HUES6 (cell line): ENCODE data around the gene DACH1.

Source experiments
- H3K27ac ChIP-seq: 2 replicates; pipeline ENCODE4 v1.7.0; 2013; ENCODE audit warnings: low read depth, mild to moderate bottlenecking, low read length, inconsistent platforms
- H3K27me3 ChIP-seq: 2 replicates; pipeline ENCODE4 v1.6.1; 2013; ENCODE audit warnings: low read length; ENCODE audit not compliant: control insufficient read depth, insufficient read depth
- H3K36me3 ChIP-seq: 2 replicates; pipeline ENCODE4 v1.6.1; 2013; ENCODE audit warnings: low read length; ENCODE audit not compliant: control insufficient read depth, insufficient read depth
- H3K4me1 ChIP-seq: 2 replicates; pipeline ENCODE4 v1.6.1; 2013; ENCODE audit warnings: low read length; ENCODE audit not compliant: control insufficient read depth, insufficient read depth
- H3K4me3 ChIP-seq: 2 replicates; pipeline ENCODE4 v1.5.1; 2013; ENCODE audit warnings: low read depth, low read length
- H3K9ac ChIP-seq: one replicate; pipeline ENCODE4 v1.6.1; 2013; ENCODE audit warnings: mild to moderate bottlenecking, low read length
- H3K9me3 ChIP-seq: 2 replicates; pipeline ENCODE4 v1.6.1; 2013; ENCODE audit warnings: low read depth, low read length; ENCODE audit not compliant: control insufficient read depth, insufficient read depth

The DACH1 gene

DNA sequence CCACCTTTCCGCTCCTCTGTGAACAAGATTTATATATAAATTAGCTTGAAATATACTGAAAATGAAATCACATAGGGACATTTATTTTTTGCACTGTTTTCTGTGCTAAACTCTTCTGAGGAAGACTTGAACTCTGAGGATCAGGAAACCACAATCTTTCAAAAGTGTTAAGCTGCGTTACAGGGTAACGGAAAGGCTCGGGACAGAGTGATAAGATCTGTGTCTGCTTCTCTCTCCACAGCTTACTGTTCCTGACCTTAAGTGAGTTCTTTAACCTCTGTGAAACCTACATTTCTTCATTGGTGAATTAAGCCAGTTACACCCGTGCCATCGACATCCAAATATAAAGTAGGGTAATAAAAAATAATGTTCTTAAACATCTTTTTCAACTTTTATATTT is 38.9 kb downstream of the DACH1 start:
- Histone ChIP-seq H3K27me3 (no peaks in the 10 kb centered on the region), H3K4me1 (peaks cover 13% of the 10 kb centered on the region), H3K36me3 (no peaks in the 10 kb centered on the region), H3K9me3 (no peaks in the 10 kb centered on the region), H3K9ac (no peak overlapping the region), H3K4me3 (no peak overlapping the region), H3K27ac (no peak overlapping the region)

DNA sequence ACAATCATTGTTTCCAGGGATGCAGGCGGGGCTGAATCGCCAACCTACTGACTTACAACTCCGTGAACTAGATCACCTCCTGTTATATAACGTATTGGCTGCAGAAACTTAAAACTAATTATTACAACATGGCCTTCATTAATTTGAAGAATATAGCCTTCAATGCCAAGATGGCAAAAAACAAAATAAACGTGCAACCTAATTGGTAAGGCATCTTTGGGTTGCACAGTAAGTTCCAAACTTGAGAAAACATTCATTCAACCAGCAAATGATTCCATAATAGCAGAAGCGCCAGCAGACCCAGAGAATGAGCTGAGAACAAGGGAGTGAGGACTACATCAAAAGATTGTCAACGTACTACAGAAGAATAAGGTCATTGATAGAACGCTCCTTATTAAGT is 39.8 kb downstream of the DACH1 start:
- Histone ChIP-seq H3K9ac (no peak overlapping the region), H3K4me3 (no peak overlapping the region), H3K9me3 (no peaks in the 10 kb centered on the region), H3K27me3 (no peaks in the 10 kb centered on the region), H3K4me1 (peaks cover 13% of the 10 kb centered on the region), H3K36me3 (no peaks in the 10 kb centered on the region), H3K27ac (no peak overlapping the region)

DNA sequence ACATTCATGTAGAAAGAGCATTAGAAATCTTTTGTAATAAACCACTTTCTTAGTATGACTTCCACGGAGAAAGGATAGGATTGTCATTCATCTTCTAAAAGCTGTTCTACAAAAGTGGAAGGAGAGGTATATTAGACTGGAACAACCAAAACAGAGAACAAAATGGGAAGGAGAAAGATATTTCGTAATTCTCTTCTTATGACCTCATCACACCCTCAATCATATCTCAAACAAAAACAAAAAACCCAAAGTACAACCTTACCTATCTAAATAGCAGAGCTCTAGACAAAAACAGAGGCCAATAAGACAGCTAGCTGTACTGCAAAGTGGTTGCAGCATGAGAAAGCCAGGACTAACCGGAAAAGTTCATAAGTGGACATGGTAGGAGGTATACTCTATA is 46.3 kb downstream of the DACH1 start:
- Histone ChIP-seq H3K9me3 (no peaks in the 10 kb centered on the region), H3K9ac (no peak overlapping the region), H3K4me3 (no peak overlapping the region), H3K4me1 (no peaks in the 10 kb centered on the region), H3K27me3 (no peaks in the 10 kb centered on the region), H3K36me3 (no peaks in the 10 kb centered on the region), H3K27ac (no peak overlapping the region)

DNA sequence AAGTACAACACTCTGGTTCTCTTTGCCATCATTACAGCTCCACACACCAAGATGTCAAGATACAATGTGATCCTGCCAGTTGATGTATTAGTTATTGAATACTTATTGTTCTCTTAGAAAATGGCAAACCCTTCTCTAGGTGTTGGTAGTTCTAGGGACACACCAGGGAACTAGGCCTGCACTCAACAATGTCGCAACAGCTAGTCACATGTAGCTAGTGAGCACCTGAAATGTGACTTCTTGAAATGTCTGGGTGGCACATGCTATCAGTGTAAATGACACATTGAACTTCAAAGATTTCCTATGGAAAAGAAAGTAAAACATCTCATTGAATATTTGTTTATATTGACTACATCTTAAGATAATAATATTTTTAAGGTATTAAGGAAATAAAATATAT is 49.7 kb downstream of the DACH1 start:
- Histone ChIP-seq H3K27ac (no peak overlapping the region), H3K36me3 (no peaks in the 10 kb centered on the region), H3K4me3 (no peak overlapping the region), H3K9me3 (no peaks in the 10 kb centered on the region), H3K9ac (no peak overlapping the region), H3K27me3 (no peaks in the 10 kb centered on the region), H3K4me1 (peaks cover 3% of the 10 kb centered on the region; the same call in 1 of the 2 replicates)

DNA sequence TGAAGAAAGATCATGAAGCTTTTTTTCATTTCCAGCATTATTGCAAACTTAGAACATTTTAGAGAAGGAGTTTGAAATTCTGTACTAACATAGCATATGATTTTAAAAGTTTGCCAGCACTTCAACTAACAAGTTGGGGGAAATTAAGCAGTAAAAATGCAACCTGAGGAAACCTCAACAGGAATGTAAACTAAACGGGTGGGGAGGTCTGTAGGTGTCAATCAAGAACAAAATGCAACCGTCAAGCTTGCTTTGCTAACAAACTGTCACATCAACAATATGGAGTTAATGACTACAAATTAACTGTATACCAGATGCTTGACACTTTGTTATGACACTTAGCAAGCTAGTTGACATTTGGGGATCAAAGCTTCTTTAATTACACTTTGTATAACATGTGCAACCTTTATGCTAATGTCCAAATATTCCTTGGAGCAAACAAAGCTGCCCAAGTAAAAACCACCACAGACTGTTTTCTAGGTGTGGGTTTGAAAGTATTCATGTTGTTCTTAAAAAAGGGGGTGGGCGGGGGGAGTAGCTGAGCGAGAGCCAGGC is 52.1 kb downstream of the DACH1 start:
- Histone ChIP-seq H3K9me3 (no peaks in the 10 kb centered on the region), H3K27ac (no peak overlapping the region)

DNA sequence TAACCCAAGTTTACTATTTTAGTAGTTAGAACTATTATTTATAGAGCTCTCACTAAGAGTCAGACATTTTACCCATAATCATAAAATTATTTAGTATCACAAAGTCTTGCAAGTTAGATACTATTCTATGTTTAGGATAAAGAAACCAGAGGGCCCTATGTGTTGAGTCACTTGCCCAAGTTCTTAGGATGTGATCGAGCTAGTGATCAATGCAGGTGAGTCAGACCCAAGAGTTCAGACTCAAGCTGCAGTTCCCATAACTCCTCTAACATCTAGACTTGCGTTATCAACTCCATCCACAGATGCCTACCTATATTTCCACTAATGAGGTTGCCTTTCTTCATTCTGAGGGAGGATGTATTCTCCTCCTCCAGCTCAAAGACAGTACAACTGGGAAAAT is 53.8 kb downstream of the DACH1 start:
- H3K27ac ChIP-seq: no peak overlapping the region
- H3K36me3 ChIP-seq: no peaks in the 10 kb centered on the region
- peaks cover 3% of the 10 kb centered on the region; the same call in 1 of the 2 replicates for H3K4me1 ChIP-seq

More for the DNA sequence above, 52.1 kb downstream of the DACH1 start:
- Histone ChIP-seq H3K4me3 (no peak overlapping the region), H3K4me1 (peaks cover 3% of the 10 kb centered on the region; the same call in 1 of the 2 replicates), H3K36me3 (no peaks in the 10 kb centered on the region), H3K9ac (no peak overlapping the region), H3K27me3 (no peaks in the 10 kb centered on the region)

DNA sequence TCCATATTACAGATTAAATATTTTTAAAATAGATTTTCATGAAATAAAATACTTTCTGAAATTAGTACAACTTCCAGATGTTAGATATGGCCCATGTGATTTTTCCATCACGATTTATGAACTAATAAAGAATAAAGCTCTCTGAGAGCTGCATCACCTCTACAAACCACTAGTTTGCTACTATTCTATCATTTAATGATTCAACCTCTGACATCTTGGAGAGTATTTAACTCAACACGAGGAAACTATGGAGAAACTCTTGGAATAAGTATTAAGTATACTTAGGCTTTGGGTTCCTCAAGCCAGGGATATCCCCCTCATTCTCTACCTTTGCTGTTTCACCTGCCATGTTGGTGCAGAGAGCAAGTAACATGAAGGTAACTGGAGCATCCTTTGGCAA is 55.7 kb downstream of the DACH1 start:
- Histone ChIP-seq H3K4me1 (peaks cover 3% of the 10 kb centered on the region; the same call in 1 of the 2 replicates), H3K9me3 (no peaks in the 10 kb centered on the region), H3K4me3 (no peak overlapping the region), H3K27me3 (no peaks in the 10 kb centered on the region), H3K9ac (no peak overlapping the region), H3K36me3 (no peaks in the 10 kb centered on the region), H3K27ac (no peak overlapping the region)

More for the DNA sequence above, 53.8 kb downstream of the DACH1 start:
- H3K27me3 ChIP-seq: no peaks in the 10 kb centered on the region
- no peak overlapping the region for H3K4me3 ChIP-seq
- no peaks in the 10 kb centered on the region for H3K9me3 ChIP-seq
- H3K9ac ChIP-seq: no peak overlapping the region

DNA sequence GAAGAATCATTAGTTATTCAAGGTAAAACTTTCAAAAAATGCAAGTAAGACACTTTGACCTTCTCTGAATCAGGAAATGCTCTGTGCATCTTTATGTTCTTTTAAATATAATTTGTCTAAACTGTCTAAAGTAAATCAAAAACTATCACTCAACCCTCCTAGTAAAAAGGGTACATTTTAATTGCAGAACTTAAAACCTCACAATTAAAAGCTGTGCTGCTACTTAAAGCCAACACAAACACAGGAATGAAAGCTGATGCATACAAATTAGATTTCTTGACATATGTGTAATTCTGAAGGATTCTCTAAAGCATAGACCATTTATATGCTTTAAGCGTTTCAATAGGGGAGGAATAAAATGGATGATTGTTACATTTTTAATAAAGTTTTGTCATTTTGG is 58.3 kb downstream of the DACH1 start:
- Histone ChIP-seq H3K9me3 (no peaks in the 10 kb centered on the region), H3K27ac (no peak overlapping the region), H3K36me3 (no peaks in the 10 kb centered on the region), H3K4me3 (no peak overlapping the region), H3K9ac (no peak overlapping the region), H3K4me1 (no peaks in the 10 kb centered on the region), H3K27me3 (no peaks in the 10 kb centered on the region)

DNA sequence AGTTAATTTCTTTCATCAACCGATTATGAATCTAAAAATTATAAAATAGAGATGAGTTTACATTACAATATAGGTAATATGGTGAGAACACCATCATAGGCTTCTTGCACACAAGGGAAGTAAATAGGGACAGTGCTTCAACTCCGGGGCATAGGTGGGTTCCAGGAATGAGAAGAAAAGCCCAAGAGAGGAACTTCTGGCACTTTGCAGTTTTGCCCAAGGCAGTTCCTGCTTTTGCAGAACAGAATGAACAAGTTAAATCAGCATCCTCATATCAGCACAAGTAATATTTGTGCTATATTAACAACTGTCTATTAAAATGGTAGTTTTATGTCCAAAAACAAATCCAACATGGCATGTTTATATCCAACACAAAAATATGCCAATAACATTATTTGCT is 60.1 kb downstream of the DACH1 start:
- Histone ChIP-seq H3K9me3 (no peaks in the 10 kb centered on the region), H3K9ac (no peak overlapping the region), H3K27ac (no peak overlapping the region), H3K27me3 (no peaks in the 10 kb centered on the region), H3K36me3 (no peaks in the 10 kb centered on the region), H3K4me1 (no peaks in the 10 kb centered on the region), H3K4me3 (no peak overlapping the region)

DNA sequence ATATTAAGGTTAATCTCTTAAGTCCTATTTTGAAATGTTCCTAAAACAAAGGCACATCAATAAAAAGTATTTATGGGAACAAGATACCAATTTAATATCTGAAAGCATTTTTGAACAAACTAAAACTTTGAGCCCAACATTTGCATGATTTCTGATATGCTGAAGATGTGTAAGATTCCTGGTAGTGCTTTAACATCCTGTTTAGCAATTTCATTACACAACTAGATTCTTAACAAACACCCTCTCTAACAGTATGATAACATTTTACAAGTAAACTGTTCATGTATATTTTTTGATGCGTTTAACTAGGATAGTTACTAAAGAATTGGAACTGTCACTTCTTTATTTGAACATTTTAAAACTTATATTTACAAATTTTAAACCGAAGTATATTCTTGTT is 63.9 kb downstream of the DACH1 start:
- Histone ChIP-seq H3K4me3 (no peak overlapping the region), H3K27ac (no peak overlapping the region), H3K36me3 (no peaks in the 10 kb centered on the region), H3K27me3 (no peaks in the 10 kb centered on the region), H3K9me3 (no peaks in the 10 kb centered on the region), H3K9ac (no peak overlapping the region), H3K4me1 (no peaks in the 10 kb centered on the region)

DNA sequence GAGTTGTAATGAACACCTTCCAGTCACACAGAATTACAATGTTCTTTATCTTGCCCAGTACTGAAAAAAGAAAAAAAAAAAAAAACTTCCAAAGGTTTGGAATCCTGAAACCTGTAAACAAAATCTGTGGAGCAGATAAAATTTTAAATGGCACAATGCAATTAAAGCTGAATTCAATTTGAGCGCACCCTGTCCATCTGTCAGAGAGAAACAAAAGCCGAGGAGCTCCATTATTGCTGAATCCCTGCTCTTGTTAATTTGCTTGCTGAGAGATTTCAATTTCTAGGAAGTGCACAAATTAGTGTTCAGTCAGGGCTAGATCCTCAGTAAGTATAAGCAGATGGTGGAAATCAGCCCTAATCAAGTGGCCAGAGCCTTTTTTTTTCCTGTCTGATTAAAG is 65.2 kb downstream of the DACH1 start:
- H3K9ac ChIP-seq: no peak overlapping the region
- H3K27me3 ChIP-seq: no peaks in the 10 kb centered on the region
- H3K4me3 ChIP-seq: no peak overlapping the region
- no peaks in the 10 kb centered on the region for H3K36me3 ChIP-seq
- no peaks in the 10 kb centered on the region for H3K4me1 ChIP-seq
- no peak overlapping the region for H3K27ac ChIP-seq
- H3K9me3 ChIP-seq: no peaks in the 10 kb centered on the region
